ENCODE results near the gene KRT14. TPM values are rescaled to one million over a fixed set of nuclear protein-coding genes. Genes with fewer than 3 reads are reported as not detected.

Gene KRT14
- total and polyA plus RNA-seq, 12 donors, result 0.30 TPM; not detected in 11

DNA sequence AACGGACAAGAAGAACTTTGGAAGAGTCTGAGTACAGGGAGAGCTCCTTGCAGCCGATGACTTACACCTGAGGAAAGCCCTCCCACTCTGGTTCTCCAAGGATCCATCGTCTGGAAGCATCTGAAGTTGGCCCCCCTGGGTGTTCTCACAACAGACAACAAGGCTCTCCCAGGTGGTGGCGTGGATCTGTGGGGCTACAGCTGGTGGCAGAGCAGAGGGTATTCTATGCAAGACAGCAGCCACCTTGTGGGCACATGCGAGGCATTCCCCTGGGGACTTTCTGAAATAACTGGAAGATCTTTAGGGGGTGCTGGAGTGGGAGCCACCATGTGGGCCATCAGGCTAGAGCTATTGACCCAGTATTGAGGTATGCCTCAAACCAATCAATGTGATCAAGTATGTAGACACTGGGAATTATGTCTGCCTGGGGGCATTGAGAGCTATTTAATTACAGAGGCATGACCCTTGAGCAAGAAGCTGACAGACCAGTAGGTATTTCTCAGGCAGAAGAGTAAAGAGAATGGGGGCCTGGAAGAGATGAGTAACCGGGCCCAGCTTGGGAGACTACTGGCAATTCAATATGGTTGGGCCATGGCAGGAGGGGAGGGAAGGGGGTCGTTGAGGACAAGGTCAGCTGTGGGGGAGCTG lies 51.7 kb downstream of the KRT14 start:
- Histone ChIP-seq H3K9me3 (no peaks in the 10 kb centered on the region), H3K4me3 (no peak overlapping the region), H3K27ac (no peak overlapping the region), H3K4me1 (no peaks in the 10 kb centered on the region), H3K36me3 (no peaks in the 10 kb centered on the region), H3K27me3 (peaks cover 0 to 75% (median 61%) of the 10 kb centered on the region in 7 donors)
- DNase-seq, result no peak
- ATAC-seq, result no peak
- TF ChIP-seq, protein P1, sequence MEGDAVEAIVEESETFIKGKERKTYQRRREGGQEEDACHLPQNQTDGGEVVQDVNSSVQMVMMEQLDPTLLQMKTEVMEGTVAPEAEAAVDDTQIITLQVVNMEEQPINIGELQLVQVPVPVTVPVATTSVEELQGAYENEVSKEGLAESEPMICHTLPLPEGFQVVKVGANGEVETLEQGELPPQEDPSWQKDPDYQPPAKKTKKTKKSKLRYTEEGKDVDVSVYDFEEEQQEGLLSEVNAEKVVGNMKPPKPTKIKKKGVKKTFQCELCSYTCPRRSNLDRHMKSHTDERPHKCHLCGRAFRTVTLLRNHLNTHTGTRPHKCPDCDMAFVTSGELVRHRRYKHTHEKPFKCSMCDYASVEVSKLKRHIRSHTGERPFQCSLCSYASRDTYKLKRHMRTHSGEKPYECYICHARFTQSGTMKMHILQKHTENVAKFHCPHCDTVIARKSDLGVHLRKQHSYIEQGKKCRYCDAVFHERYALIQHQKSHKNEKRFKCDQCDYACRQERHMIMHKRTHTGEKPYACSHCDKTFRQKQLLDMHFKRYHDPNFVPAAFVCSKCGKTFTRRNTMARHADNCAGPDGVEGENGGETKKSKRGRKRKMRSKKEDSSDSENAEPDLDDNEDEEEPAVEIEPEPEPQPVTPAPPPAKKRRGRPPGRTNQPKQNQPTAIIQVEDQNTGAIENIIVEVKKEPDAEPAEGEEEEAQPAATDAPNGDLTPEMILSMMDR (IDR thresholded peaks at IDR 0.05), result no peak
- 68 to 70% methylated on average over 7 of the region's 7 CpGs for WGBS, 2 donors
- intact Hi-C loops (cut with DNase I), result no loop called here

DNA sequence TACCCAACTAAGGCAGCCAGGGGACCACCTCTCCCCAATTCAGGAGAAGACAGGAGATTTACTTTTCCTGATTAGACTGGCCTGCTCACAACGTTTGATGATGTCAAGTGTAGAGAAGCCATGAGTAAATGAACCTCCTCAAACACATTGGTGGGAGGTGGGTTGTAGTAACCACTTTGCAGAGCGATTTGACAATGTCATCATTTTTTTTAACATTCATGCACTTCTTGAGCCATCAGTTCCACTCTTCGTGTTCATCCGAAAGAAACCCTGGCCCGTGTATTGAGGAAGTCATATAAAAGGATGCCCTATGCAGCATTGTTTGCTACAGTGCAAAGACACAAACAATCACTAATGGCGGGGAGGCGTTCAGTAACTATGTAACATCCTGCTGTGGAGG lies 53.1 kb downstream of the KRT14 start:
- TF ChIP-seq, protein P1 (IDR thresholded peaks at IDR 0.05), result no peak
- ATAC-seq (no peak), DNase-seq (no peak)
- H3K27ac ChIP-seq, result no peak overlapping the region
- H3K36me3 ChIP-seq, result no peaks in the 10 kb centered on the region
- no peaks in the 10 kb centered on the region for H3K4me1 ChIP-seq
- intact Hi-C loops (cut with DNase I), result no loop called here
- H3K9me3 ChIP-seq, result no peaks in the 10 kb centered on the region
- H3K27me3 ChIP-seq, result peaks cover 0 to 84% (median 68%) of the 10 kb centered on the region in 7 donors
- H3K4me3 ChIP-seq, result no peak overlapping the region
- WGBS, 2 donors, result 79 to 83% methylated on average over 7 of the region's 7 CpGs

DNA sequence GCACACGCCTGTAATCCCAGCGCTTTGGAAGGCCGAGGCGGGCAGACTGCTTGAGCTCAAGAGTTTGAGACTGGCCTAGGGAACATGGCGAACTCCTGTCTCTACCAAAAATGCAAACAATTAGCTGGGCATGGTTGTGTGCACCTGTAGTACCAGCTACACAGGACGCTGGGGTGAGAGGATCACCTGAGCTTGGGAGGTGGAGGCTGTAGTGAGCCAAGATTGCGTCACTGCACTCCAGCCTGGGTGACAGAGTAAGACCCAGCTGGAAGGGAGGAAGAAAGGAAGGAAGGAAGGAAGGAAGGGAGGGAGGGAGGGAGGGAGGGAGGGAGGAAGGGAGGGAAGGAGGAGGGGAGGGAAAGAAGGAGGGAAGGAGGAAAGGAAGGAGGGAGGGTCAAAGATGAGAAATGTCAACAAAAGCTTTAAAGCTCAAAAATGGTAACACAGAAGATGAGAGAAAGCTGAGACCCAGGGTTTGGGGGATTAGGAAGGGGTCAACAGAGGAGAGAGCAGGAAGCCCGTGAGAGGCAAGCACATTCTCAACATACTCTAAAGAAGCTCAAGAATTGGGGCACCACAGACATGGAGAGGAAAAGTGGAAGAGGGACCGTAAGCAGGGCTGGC lies 53.6 kb downstream of the KRT14 start:
- intact Hi-C loops (cut with DNase I), result no loop called here
- Histone ChIP-seq H3K9me3 (no peaks in the 10 kb centered on the region), H3K4me3 (no peak overlapping the region), H3K27ac (no peak overlapping the region), H3K4me1 (peaks cover 0 to 4% (median 3%) of the 10 kb centered on the region in 9 donors), H3K27me3 (peaks cover 3 to 86% (median 74%) of the 10 kb centered on the region in 7 donors), H3K36me3 (no peaks in the 10 kb centered on the region)
- TF ChIP-seq, protein P1 (IDR thresholded peaks at IDR 0.05), result no peak
- 77 to 84% methylated on average over 9 of the region's 9 CpGs for WGBS, 2 donors
- DNase-seq, result no peak
- no peak for ATAC-seq

Other genes with a start within 250 kb of the KRT14 start
- gene KRT33A, start 236.1 kb downstream of the KRT14 start, total RNA-seq, result not detected
- not detected for gene KRT33A, start 236.1 kb downstream of the KRT14 start, polyA plus RNA-seq
- gene KRT33B, start 217.1 kb downstream of the KRT14 start, total RNA-seq, result not detected
- not detected for gene KRT33B, start 217.1 kb downstream of the KRT14 start, polyA plus RNA-seq
- gene KRT34, start 204.6 kb downstream of the KRT14 start, total RNA-seq, result not detected
- gene KRT34, start 204.6 kb downstream of the KRT14 start, polyA plus RNA-seq, result not detected
- gene KRT31, start 189.3 kb downstream of the KRT14 start, total RNA-seq, result not detected
- gene KRT31, start 189.3 kb downstream of the KRT14 start, polyA plus RNA-seq, result under 1 TPM in 1 of 2 donors, not detected in 1; 0.01 TPM
- gene KRT37, start 162.3 kb downstream of the KRT14 start, total RNA-seq, result not detected
- gene KRT37, start 162.3 kb downstream of the KRT14 start, polyA plus RNA-seq, result not detected
- not detected for gene KRT38, start 145.9 kb downstream of the KRT14 start, total RNA-seq
- gene KRT38, start 145.9 kb downstream of the KRT14 start, polyA plus RNA-seq, result not detected
- gene KRT32, start 119.5 kb downstream of the KRT14 start, total RNA-seq, result under 1 TPM in 2 of 10 donors, not detected in 8; 0.14 to 0.21 TPM
- under 1 TPM in 1 of 2 donors, not detected in 1; 0.22 TPM for gene KRT32, start 119.5 kb downstream of the KRT14 start, polyA plus RNA-seq
- gene KRT35, start 105.7 kb downstream of the KRT14 start, total RNA-seq, result not detected
- not detected for gene KRT35, start 105.7 kb downstream of the KRT14 start, polyA plus RNA-seq
- not detected for gene KRT36, start 97.0 kb downstream of the KRT14 start, total RNA-seq
- not detected for gene KRT36, start 97.0 kb downstream of the KRT14 start, polyA plus RNA-seq
- gene KRT13, start 81.3 kb downstream of the KRT14 start, total RNA-seq, result not detected
- gene KRT13, start 81.3 kb downstream of the KRT14 start, polyA plus RNA-seq, result 1 to 10 TPM in 1 of 2 donors, not detected in 1; 6.7 TPM
- under 1 TPM in 1 of 10 donors, not detected in 9; 0.07 TPM for gene KRT15, start 68.0 kb downstream of the KRT14 start, total RNA-seq
- under 1 TPM in 1 of 2 donors, not detected in 1; 0.22 TPM for gene KRT15, start 68.0 kb downstream of the KRT14 start, polyA plus RNA-seq
- 1 to 10 TPM in 3 of 10 donors, under 1 TPM in 7; 0.37 to 5.7 (median 0.77) TPM for gene KRT19, start 58.6 kb downstream of the KRT14 start, total RNA-seq
- gene KRT19, start 58.6 kb downstream of the KRT14 start, polyA plus RNA-seq, result 1 to 10 TPM; 1.2 to 1.7 TPM
- gene KRT9, start 14.8 kb downstream of the KRT14 start, total RNA-seq, result not detected
- gene KRT9, start 14.8 kb downstream of the KRT14 start, polyA plus RNA-seq, result not detected
- gene KRT16, start 25.9 kb upstream of the KRT14 start, total RNA-seq, result under 1 TPM in 1 of 10 donors, not detected in 9; 0.15 TPM
- under 1 TPM; 0.12 to 0.44 TPM for gene KRT16, start 25.9 kb upstream of the KRT14 start, polyA plus RNA-seq
- not detected for gene KRT17, start 37.7 kb upstream of the KRT14 start, total RNA-seq
- gene KRT17, start 37.7 kb upstream of the KRT14 start, polyA plus RNA-seq, result under 1 TPM in 1 of 2 donors, not detected in 1; 0.07 TPM
- 1,000 to 10,000 TPM; 1,115 to 1,330 (median 1,284) TPM for gene EIF1, start 102.0 kb upstream of the KRT14 start, total RNA-seq
- 1,000 to 10,000 TPM in 1 of 2 donors, 100 to 1,000 TPM in 1; 551 to 1,123 TPM for gene EIF1, start 102.0 kb upstream of the KRT14 start, polyA plus RNA-seq
- gene GAST, start 125.4 kb upstream of the KRT14 start, total RNA-seq, result not detected
- gene GAST, start 125.4 kb upstream of the KRT14 start, polyA plus RNA-seq, result not detected
- under 1 TPM in 1 of 10 donors, not detected in 9; 0.18 TPM for gene HAP1, start 147.7 kb upstream of the KRT14 start, total RNA-seq
- under 1 TPM in 1 of 2 donors, not detected in 1; 0.03 TPM for gene HAP1, start 147.7 kb upstream of the KRT14 start, polyA plus RNA-seq
- 100 to 1,000 TPM; 113 to 217 (median 156) TPM for gene JUP, start 199.8 kb upstream of the KRT14 start, total RNA-seq
- 10 to 100 TPM; 80.2 to 95.8 TPM for gene JUP, start 199.8 kb upstream of the KRT14 start, polyA plus RNA-seq
- gene P3H4, start 225.1 kb upstream of the KRT14 start, total RNA-seq, result 1 to 10 TPM; 2.0 to 7.5 (median 3.8) TPM
- 1 to 10 TPM; 5.6 to 7.3 TPM for gene P3H4, start 225.1 kb upstream of the KRT14 start, polyA plus RNA-seq
- gene FKBP10, start 226.1 kb upstream of the KRT14 start, total RNA-seq, result 10 to 100 TPM in 4 of 10 donors, 1 to 10 TPM in 6; 4.8 to 31.8 (median 8.7) TPM
- 10 to 100 TPM; 27.8 to 29.3 TPM for gene FKBP10, start 226.1 kb upstream of the KRT14 start, polyA plus RNA-seq
- gene NT5C3B, start 249.3 kb upstream of the KRT14 start, total RNA-seq, result 10 to 100 TPM; 14.5 to 25.0 (median 20.5) TPM
- 10 to 100 TPM; 42.1 to 48.5 TPM for gene NT5C3B, start 249.3 kb upstream of the KRT14 start, polyA plus RNA-seq